SHP77 (cell line): Measurements from ENCODE around the gene SPIN1.

Experiments used
- DNase-seq, 2 experiments: peaks; one replicate each; lab custom pipeline; 2025; lab: John Stamatoyannopoulos, UW

SPIN1 gene

GRCh38 chr9:88388886-88389605 lies 802 bp downstream of the SPIN1 start:
- peak; percentile 27 to 45 for DNase-seq

- DNase-seq: no peak
Observed at GRCh38 chr9:88390371-88390990, 2.2 kb downstream of the SPIN1 start.

GRCh38 chr9:88391236-88391635 lies 3.0 kb downstream of the SPIN1 start:
- no peak for DNase-seq

- DNase-seq: no peak
Observed at GRCh38 chr9:88391921-88392320, 3.7 kb downstream of the SPIN1 start.

- no peak for DNase-seq
Observed at GRCh38 chr9:88392549-88392948, 4.3 kb downstream of the SPIN1 start.

- DNase-seq: no peak
Observed at GRCh38 chr9:88396836-88397577, 8.8 kb downstream of the SPIN1 start.

GRCh38 chr9:88398016-88398415 lies 9.8 kb downstream of the SPIN1 start:
- no peak for DNase-seq

GRCh38 chr9:88399966-88400365 lies 11.7 kb downstream of the SPIN1 start:
- DNase-seq: no peak

GRCh38 chr9:88403340-88403739 lies 15.1 kb downstream of the SPIN1 start:
- DNase-seq: no peak

- DNase-seq: no peak
Observed at GRCh38 chr9:88406051-88406450, 17.8 kb downstream of the SPIN1 start.

GRCh38 chr9:88411471-88411870 lies 23.2 kb downstream of the SPIN1 start:
- DNase-seq: no peak

GRCh38 chr9:88414298-88414697 lies 26.1 kb downstream of the SPIN1 start:
- DNase-seq: no peak

GRCh38 chr9:88418025-88418424 lies 29.8 kb downstream of the SPIN1 start:
- DNase-seq: no peak

GRCh38 chr9:88418715-88419540 lies 30.7 kb downstream of the SPIN1 start:
- DNase-seq: no peak

GRCh38 chr9:88420227-88420626 lies 32.0 kb downstream of the SPIN1 start:
- no peak for DNase-seq

GRCh38 chr9:88421348-88421747 lies 33.1 kb downstream of the SPIN1 start:
- DNase-seq: no peak

GRCh38 chr9:88425538-88425950 lies 37.3 kb downstream of the SPIN1 start:
- no peak for DNase-seq

GRCh38 chr9:88426651-88427050 lies 38.4 kb downstream of the SPIN1 start:
- DNase-seq: no peak

- no peak for DNase-seq
Observed at GRCh38 chr9:88429595-88430430, 41.6 kb downstream of the SPIN1 start.

GRCh38 chr9:88433583-88434255 lies 45.5 kb downstream of the SPIN1 start:
- DNase-seq: no peak

- DNase-seq: no peak
Observed at GRCh38 chr9:88435336-88435735, 47.1 kb downstream of the SPIN1 start.
